HL-60/S4 treated with retinoic acid at 250 ng/mL for 4 days and 3 days (cell line): Measurements from ENCODE around the gene RBL1.
"Not testable (repeated sequence)": the region's sequence is repeated elsewhere in the genome, so short reads cannot be mapped to it uniquely, and the experiment has no call there.

ENCODE experiments used
- in situ Hi-C: fragments of 300-500 bp; cut with MboI; formaldehyde crosslinking; loops from 2 replicates; pipeline ENCODE4 v1.7.0; 2022; ENCODE audit warnings: low sequenced_read_pairs

The RBL1 gene

GRCh38 chr20:36998652-36999051 is 97.1 kb downstream of the RBL1 start:
- in situ Hi-C loops: no loop called here

GRCh38 chr20:36997121-36997520 is 98.7 kb downstream of the RBL1 start:
- in situ Hi-C loops: no loop called here

- in situ Hi-C loops: not testable (repeated sequence)
Observed at GRCh38 chr20:36994221-36994620, 101.6 kb downstream of the RBL1 start.

- in situ Hi-C loops: no loop called here
Observed at GRCh38 chr20:36992802-36993334, 102.9 kb downstream of the RBL1 start.

GRCh38 chr20:36991703-36992102 is 104.1 kb downstream of the RBL1 start:
- in situ Hi-C loops: no loop called here

- in situ Hi-C loops: no loop called here
Observed at GRCh38 chr20:36989797-36990196, 106.0 kb downstream of the RBL1 start.

GRCh38 chr20:36988494-36988966 is 107.3 kb downstream of the RBL1 start:
- in situ Hi-C loops: no loop called here

GRCh38 chr20:36984257-36984638 is 111.5 kb downstream of the RBL1 start:
- in situ Hi-C loops: no loop called here

GRCh38 chr20:36975099-36975818 is 120.5 kb downstream of the RBL1 start:
- in situ Hi-C loops: no loop called here

- in situ Hi-C loops: no loop called here
Observed at GRCh38 chr20:36974660-36975059, 121.1 kb downstream of the RBL1 start.

GRCh38 chr20:36971103-36971502 is 124.7 kb downstream of the RBL1 start:
- in situ Hi-C loops: no loop called here

- in situ Hi-C loops: no loop called here
Observed at GRCh38 chr20:36969478-36970186, 126.2 kb downstream of the RBL1 start.

GRCh38 chr20:36969051-36969450 is 126.7 kb downstream of the RBL1 start:
- in situ Hi-C loops: no loop called here

- in situ Hi-C loops: no loop called here
Observed at GRCh38 chr20:36967636-36968035, 128.2 kb downstream of the RBL1 start.

- in situ Hi-C loops: not testable (repeated sequence)
Observed at GRCh38 chr20:36966965-36967364, 128.8 kb downstream of the RBL1 start.

GRCh38 chr20:36962354-36962941 is 133.3 kb downstream of the RBL1 start:
- in situ Hi-C loops: not testable (repeated sequence)

- in situ Hi-C loops: no loop called here
Observed at GRCh38 chr20:36959242-36959641, 136.6 kb downstream of the RBL1 start.

GRCh38 chr20:36957875-36958667 is 137.7 kb downstream of the RBL1 start:
- in situ Hi-C loops: no loop called here

- in situ Hi-C loops: no loop called here
Observed at GRCh38 chr20:36956674-36957073, 139.1 kb downstream of the RBL1 start.

GRCh38 chr20:36956016-36956415 is 139.8 kb downstream of the RBL1 start:
- in situ Hi-C loops: no loop called here
